ENCODE data around the gene GOLPH3.

DNA sequence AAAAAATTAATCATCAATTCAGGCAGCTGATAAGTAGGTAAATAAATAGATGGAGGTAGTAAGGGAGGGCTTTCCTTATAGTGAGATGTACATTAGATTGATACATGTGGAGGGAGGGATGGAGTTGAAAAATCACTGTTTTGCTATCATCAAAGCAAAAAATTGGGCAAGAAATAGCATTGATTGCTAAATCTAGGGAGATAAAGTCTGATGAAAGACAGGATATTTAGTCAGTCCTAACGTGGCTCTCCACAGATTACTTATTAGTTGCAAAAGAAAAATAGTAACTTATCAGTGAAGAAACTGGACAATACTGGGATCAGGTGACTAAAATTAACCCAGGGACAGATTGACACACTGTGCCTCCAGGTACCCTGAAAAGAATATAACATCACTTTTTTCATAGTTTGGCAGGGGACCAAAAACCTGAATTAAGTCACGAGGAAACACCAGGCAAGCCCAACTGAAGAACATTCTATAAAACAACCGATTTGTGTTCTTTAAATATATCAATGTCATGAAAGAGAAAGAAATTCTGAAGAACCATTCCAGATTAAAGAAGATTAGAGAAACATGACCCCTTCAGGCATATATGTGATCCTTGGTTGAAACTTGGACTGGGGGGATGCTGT, 27.1 kb upstream of the GOLPH3 start:
- TF ChIP-seq, protein P1, sequence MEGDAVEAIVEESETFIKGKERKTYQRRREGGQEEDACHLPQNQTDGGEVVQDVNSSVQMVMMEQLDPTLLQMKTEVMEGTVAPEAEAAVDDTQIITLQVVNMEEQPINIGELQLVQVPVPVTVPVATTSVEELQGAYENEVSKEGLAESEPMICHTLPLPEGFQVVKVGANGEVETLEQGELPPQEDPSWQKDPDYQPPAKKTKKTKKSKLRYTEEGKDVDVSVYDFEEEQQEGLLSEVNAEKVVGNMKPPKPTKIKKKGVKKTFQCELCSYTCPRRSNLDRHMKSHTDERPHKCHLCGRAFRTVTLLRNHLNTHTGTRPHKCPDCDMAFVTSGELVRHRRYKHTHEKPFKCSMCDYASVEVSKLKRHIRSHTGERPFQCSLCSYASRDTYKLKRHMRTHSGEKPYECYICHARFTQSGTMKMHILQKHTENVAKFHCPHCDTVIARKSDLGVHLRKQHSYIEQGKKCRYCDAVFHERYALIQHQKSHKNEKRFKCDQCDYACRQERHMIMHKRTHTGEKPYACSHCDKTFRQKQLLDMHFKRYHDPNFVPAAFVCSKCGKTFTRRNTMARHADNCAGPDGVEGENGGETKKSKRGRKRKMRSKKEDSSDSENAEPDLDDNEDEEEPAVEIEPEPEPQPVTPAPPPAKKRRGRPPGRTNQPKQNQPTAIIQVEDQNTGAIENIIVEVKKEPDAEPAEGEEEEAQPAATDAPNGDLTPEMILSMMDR (IDR thresholded peaks at IDR 0.05; ENCODE audit: low read depth, low read length), result no peak
- TF ChIP-seq POLR2A (IDR thresholded peaks at IDR 0.05; ENCODE audit: extremely low read depth, insufficient read length), result no peak
